ENCODE data around the gene CPNE7.

CPNE7 gene

GRCh38 chr16:89560378-89561141 is 15.0 kb upstream of the CPNE7 start, which contains the start of gene RPL13 (continued):
- TF ChIP-seq ZBTB11 (tag by site-specific recombination; conservative IDR thresholded peaks at IDR 0.05; ENCODE audit: low read depth) (peak; percentile 71), ZSCAN16 (tag by site-specific recombination; IDR thresholded peaks at IDR 0.05) (no peak), ZNF585B (tag by site-specific recombination; IDR thresholded peaks at IDR 0.05) (no peak), ZNF350 (tag by site-specific recombination; IDR thresholded peaks at IDR 0.05) (0 out of 2 replicates have a peak, but pooled peaks have one; percentile 32), BCL11A (tag by site-specific recombination; IDR thresholded peaks at IDR 0.05; ENCODE audit: low read depth) (no peak), ZNF670 (tag by site-specific recombination; IDR thresholded peaks at IDR 0.05; ENCODE audit: low read depth) (no peak), ZFP69B (tag by site-specific recombination; IDR thresholded peaks at IDR 0.05) (no peak), ZBTB7A (tag by site-specific recombination; IDR thresholded peaks at IDR 0.05; ENCODE audit: low read depth) (no peak), ZNF624 (tag by site-specific recombination; IDR thresholded peaks at IDR 0.05) (no peak), ZNF785 (tag by site-specific recombination; IDR thresholded peaks at IDR 0.05) (no peak), RBAK (tag by site-specific recombination; IDR thresholded peaks at IDR 0.05) (no peak), ZNF2 (tag by site-specific recombination; IDR thresholded peaks at IDR 0.05) (peak; percentile 57; the same call in 1 of the 2 replicates), ZNF175 (tag by site-specific recombination; IDR thresholded peaks at IDR 0.05) (no peak), KLF8 (tag by site-specific recombination; IDR thresholded peaks at IDR 0.05) (peak; percentile 62), ZNF830 (tag by site-specific recombination; IDR thresholded peaks at IDR 0.05; ENCODE audit: low read depth) (no peak), ZBTB20 (tag by site-specific recombination; IDR thresholded peaks at IDR 0.05) (peak; percentile 75), ZNF639 (tag by site-specific recombination; IDR thresholded peaks at IDR 0.05) (peak; percentile 3; the same call in 1 of the 2 replicates), SETDB1 (IDR thresholded peaks at IDR 0.05; ENCODE audit: insufficient read length, low read length) (no peak), SP3 (tag by site-specific recombination; IDR thresholded peaks at IDR 0.05) (0 out of 2 replicates have a peak, but pooled peaks have one; percentile 24), ZNF623 (tag by site-specific recombination; IDR thresholded peaks at IDR 0.05) (0 out of 2 replicates have a peak, but pooled peaks have one; percentile 15), ZNF843 (tag by site-specific recombination; IDR thresholded peaks at IDR 0.05) (peak; percentile 48), ZNF157 (tag by site-specific recombination; IDR thresholded peaks at IDR 0.05) (no peak), REPIN1 (tag by site-specific recombination; IDR thresholded peaks at IDR 0.05; ENCODE audit: low read depth) (0 out of 2 replicates have a peak, but pooled peaks have one; percentile 5), SCRT2 (tag by site-specific recombination; IDR thresholded peaks at IDR 0.05) (peak; percentile 67), ZNF692 (tag by site-specific recombination; IDR thresholded peaks at IDR 0.05) (peak; percentile 60; the same call in 1 of the 2 replicates), ZNF488 (tag by site-specific recombination; IDR thresholded peaks at IDR 0.05) (no peak), ZNF777 (tag by site-specific recombination; IDR thresholded peaks at IDR 0.05; ENCODE audit: borderline replicate concordance) (peak; percentile 93)
- TF ChIP-seq, protein P1, sequence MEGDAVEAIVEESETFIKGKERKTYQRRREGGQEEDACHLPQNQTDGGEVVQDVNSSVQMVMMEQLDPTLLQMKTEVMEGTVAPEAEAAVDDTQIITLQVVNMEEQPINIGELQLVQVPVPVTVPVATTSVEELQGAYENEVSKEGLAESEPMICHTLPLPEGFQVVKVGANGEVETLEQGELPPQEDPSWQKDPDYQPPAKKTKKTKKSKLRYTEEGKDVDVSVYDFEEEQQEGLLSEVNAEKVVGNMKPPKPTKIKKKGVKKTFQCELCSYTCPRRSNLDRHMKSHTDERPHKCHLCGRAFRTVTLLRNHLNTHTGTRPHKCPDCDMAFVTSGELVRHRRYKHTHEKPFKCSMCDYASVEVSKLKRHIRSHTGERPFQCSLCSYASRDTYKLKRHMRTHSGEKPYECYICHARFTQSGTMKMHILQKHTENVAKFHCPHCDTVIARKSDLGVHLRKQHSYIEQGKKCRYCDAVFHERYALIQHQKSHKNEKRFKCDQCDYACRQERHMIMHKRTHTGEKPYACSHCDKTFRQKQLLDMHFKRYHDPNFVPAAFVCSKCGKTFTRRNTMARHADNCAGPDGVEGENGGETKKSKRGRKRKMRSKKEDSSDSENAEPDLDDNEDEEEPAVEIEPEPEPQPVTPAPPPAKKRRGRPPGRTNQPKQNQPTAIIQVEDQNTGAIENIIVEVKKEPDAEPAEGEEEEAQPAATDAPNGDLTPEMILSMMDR (tag by site-specific recombination; IDR thresholded peaks at IDR 0.05) = peak; percentile 69
- TF ChIP-seq, protein P2, sequence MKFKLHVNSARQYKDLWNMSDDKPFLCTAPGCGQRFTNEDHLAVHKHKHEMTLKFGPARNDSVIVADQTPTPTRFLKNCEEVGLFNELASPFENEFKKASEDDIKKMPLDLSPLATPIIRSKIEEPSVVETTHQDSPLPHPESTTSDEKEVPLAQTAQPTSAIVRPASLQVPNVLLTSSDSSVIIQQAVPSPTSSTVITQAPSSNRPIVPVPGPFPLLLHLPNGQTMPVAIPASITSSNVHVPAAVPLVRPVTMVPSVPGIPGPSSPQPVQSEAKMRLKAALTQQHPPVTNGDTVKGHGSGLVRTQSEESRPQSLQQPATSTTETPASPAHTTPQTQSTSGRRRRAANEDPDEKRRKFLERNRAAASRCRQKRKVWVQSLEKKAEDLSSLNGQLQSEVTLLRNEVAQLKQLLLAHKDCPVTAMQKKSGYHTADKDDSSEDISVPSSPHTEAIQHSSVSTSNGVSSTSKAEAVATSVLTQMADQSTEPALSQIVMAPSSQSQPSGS (tag by site-specific recombination; IDR thresholded peaks at IDR 0.05; ENCODE audit: low read depth) = 0 out of 2 replicates have a peak, but pooled peaks have one; percentile 14

Data from HEK293 (cell line).